DOHH2 (cell line): ENCODE data around the gene CCDC69.

Experiments used
- CTCF ChIP-seq: fragments of 200-600 bp; sonication (generic); IDR thresholded peaks from one replicate; pipeline ENCODE4 v1.5.1; 2014; ENCODE audit warnings: antibody characterized with exemption, mild to moderate bottlenecking, low read depth, low read length; ENCODE audit not compliant: poor library complexity, severe bottlenecking
- EZH2phosphoT487 ChIP-seq: fragments of 200-600 bp; sonication (generic); IDR thresholded peaks from 2 replicates; pipeline ENCODE4 v1.6.1; 2017; ENCODE audit warnings: borderline replicate concordance, mild to moderate bottlenecking, antibody characterized with exemption, low read length, moderate library complexity, mixed read lengths

DNA sequence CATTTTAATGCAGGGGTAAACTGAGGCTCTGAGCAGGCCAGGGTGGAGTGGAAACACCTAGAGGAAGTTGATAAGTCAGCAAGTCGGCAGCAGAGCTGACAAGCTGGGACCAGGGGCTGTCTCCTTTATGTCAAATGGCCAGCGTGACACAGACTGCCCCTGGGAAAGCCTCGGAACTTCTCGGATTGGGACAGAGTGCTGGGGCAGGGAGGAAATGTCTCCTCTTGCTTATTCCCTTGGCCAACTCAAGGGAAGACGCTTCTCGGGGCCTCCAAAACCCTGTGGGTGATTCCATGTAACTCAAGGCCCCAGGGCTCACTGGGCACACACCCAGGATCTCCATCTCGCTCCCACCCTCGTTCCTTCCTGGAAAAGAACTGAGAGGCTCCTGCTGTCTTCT, 40.9 kb downstream of the CCDC69 start:
- TF ChIP-seq CTCF (no peak), EZH2phosphoT487 (no peak)
